Ovary (tissue), 9 donors: ENCODE measurements around the gene HOXC11. TPM values are rescaled to one million over a fixed set of nuclear protein-coding genes. Genes with fewer than 3 reads are reported as not detected.

Source experiments
- DNase-seq, 5 donors: peaks; one replicate each; pipeline ENCODE4 v3.0.0-alpha.2; 2019 to 2020
- H3K27ac ChIP-seq, 2 donors: fragments of 200-600 bp; one replicate each; pipeline versions ENCODE4 v1.5.1 to v1.8.0; 2019 to 2022
- H3K27me3 ChIP-seq: fragments of 200-600 bp; one replicate; pipeline ENCODE4 v1.8.0; 2022
- H3K36me3 ChIP-seq: fragments of 200-600 bp; sonication (generic); one replicate; pipeline ENCODE4 v1.5.1; 2019
- H3K4me1 ChIP-seq: one replicate; pipeline ENCODE4 v1.8.1; 2013; ENCODE audit warnings: mild to moderate bottlenecking, moderate library complexity; ENCODE audit not compliant: insufficient read depth
- H3K4me3 ChIP-seq: fragments of 200-600 bp; sonication (generic); one replicate; pipeline ENCODE4 v1.5.1; 2017
- H3K9me3 ChIP-seq, 2 donors: fragments of 200-600 bp in 1 of 2; sonication (generic) in 1 of 2; one replicate each; pipeline versions ENCODE4 v1.5.1 to v1.8.1; 2013 to 2019; ENCODE audit warnings: mild to moderate bottlenecking in 1 of 2, moderate library complexity in 1 of 2
- EP300 ChIP-seq: sonication (generic); formaldehyde crosslinking; IDR thresholded peaks from one replicate; pipeline ENCODE4 v1.6.1; 2017; ENCODE audit warnings: antibody characterized with exemption
- POLR2A ChIP-seq: fragments of 450-650 bp; IDR thresholded peaks from one replicate; pipeline ENCODE4 v1.6.1; 2017; ENCODE audit warnings: antibody characterized with exemption, mild to moderate bottlenecking, moderate library complexity
- WGBS, 3 donors: extraction: QIAGEN DNeasy Blood & Tissue Kit in 1 of 3; methylation state at CpG; one replicate each; pipeline versions ENCODE4 v1.1.5 to v1.1.7; 2013 to 2017; 5-methylcytosine and 5-hydroxymethylcytosine counted together
- intact Hi-C, 4 donors: fragments of 100-400 bp; cut with DNase I; formaldehyde crosslinking; loops; one replicate each; pipeline versions ENCODE4 v1.11.0 to v1.15.1; 2022 to 2023
- polyA plus RNA-seq, 2 donors: library from polyadenylated mRNA; stranded (reverse); fragments of 200-250 nt in 1 of 2; fragments of 350-450 nt in 1 of 2; fragmentation: Illumina TruSeq in 1 of 2; extraction: RNeasy Lipid Tissue Mini Kit (QIAGEN cat#74804) in 1 of 2; gene quantifications; one replicate each; pipeline ENCODE4 v1.2.3, GENCODE V29; 2013 to 2014
- total RNA-seq, 7 donors: library from RNA; depleted of rRNA in 2 of 7; stranded (reverse); fragments of >200 nt in 2 of 7; fragmentation: NEBNext Ultra II Directional in 3 of 7; extraction: Animal tissue kit (Norgen Biotek cat#: 25700) in 3 of 7; gene quantifications; one replicate each; pipeline versions ENCODE4 v1.1.0 to v1.2.4, GENCODE V29; 2016 to 2023
- TF ChIP-seq, protein P1 (sequence below), 3 donors: fragments of 450-650 bp in 2 of 3; fragments of 200-600 bp in 1 of 3; IDR thresholded peaks; one replicate each; pipeline versions ENCODE4 v1.5.1 to v1.8.0; 2016 to 2022; ENCODE audit warnings: antibody characterized with exemption in 3 of 3, mild to moderate bottlenecking in 1 of 3
- donor health status: DM: no; HTN: no; CAD: no; lungs with moderate emphysema.
- donor health status: DM: no; HTN: no; CAD: no.
- donor health status: Bipolar disorder and iron deficiency.
- donor health status: DM: yes; HTN: yes; CAD: no.
- donor health status: DM: no; HTN: no; CAD: no.
- donor health status: DM: yes; HTN: yes; CAD: no.

HOXC11 gene
- total and polyA plus RNA-seq, 9 donors = 0.12 to 1.1 TPM; not detected in 7

DNA sequence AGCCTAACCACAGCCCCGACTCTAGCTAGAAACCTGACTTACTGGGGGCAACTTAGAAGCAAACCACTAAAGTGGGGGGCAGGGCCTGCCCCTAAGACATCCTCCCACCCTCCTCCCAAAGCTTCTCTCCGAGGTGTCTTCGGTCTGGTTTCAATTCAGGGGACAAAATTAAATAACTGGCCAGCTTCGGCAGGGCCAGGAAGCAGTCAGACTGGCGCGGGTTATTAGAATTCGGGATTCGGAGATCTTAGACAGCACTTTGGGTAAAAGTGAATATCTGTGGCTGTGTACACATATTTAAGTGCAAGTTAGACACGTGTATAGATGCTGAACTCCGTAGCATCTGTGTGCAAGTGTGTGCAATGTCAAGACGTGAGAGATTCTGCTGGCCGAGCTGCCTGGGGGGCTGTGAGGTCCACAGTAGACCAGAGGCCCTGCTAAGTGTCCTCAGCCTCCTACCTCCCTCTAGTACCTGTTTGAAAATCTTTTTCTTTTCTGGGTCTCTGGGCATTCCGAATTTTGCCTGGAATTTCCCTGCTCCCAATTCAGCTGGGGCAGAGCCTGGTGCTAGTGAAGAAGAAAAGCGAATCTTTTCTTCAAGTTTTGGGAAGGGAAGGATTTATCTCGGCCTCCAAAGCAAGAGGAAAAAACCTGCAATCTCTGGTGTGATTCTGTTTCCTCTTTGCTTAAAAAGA lies 8.0 kb downstream of the HOXC11 start:
- peaks cover 2% of the 10 kb centered on the region for H3K27me3 ChIP-seq
- peaks cover 4% of the 10 kb centered on the region for H3K4me1 ChIP-seq
- intact Hi-C loops = loop anchor here in 2 of 4 donors (10.0 kb wide), 2 partner anchors 384 to 394 kb away; partner anchors contain the start of gene GPR84 (in 1 of the 2)
- no peak overlapping the region for H3K27ac ChIP-seq
- no peak for DNase-seq
- no peaks in the 10 kb centered on the region for H3K36me3 ChIP-seq
- H3K9me3 ChIP-seq = no peaks in the 10 kb centered on the region
- WGBS, 3 donors = 55 to 83% (median 56%) methylated on average over 15 of the region's 15 CpGs
- TF ChIP-seq POLR2A (no peak), EP300 (no peak)
- TF ChIP-seq, protein P1, sequence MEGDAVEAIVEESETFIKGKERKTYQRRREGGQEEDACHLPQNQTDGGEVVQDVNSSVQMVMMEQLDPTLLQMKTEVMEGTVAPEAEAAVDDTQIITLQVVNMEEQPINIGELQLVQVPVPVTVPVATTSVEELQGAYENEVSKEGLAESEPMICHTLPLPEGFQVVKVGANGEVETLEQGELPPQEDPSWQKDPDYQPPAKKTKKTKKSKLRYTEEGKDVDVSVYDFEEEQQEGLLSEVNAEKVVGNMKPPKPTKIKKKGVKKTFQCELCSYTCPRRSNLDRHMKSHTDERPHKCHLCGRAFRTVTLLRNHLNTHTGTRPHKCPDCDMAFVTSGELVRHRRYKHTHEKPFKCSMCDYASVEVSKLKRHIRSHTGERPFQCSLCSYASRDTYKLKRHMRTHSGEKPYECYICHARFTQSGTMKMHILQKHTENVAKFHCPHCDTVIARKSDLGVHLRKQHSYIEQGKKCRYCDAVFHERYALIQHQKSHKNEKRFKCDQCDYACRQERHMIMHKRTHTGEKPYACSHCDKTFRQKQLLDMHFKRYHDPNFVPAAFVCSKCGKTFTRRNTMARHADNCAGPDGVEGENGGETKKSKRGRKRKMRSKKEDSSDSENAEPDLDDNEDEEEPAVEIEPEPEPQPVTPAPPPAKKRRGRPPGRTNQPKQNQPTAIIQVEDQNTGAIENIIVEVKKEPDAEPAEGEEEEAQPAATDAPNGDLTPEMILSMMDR (IDR thresholded peaks at IDR 0.05) = no peak
- no peak overlapping the region for H3K4me3 ChIP-seq

DNA sequence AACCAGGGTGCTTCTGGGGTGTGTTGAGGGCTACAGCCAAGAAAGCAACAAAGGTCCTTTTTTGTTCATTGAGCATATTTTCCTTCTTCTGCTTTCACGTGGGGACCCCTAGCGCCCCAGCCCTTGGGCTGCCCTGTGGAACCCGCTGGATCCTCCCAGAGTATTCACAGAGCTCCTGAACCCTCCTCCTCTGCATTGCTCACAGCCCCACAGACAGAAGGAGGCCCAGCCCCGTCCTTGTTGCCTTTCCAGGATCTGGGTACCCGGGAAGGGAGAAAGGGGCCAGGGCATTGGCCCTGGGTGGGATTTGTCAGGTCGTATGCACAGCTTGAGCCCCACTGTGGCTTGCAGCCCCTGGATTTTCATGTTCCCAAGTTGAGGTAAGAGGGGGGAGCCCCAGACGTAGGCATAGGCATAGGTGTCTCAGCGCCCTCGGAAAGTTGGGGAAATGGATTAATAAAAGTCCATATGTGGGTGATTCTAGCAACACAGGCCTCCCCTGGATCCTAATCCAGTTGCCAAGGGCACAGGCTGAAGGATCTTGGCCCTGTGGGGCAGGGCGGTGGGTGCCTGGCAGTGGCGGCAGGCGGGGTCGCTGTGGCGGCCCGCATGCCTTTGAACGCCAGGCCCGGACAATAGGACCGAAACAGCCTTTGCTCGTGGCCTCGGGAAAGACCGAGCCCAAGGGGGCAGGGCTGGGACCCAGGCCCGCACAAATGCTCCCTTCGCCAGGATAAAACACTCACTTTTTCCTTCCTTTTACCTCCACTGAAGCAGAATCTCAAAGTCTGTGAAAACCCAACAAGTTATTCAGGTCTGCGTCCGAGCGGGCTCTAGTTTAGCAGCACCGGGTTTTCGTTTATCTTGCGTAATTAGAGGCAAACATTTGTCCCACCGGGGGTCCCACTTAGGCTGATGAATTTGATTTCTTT lies 9.0 kb downstream of the HOXC11 start:
- peaks cover 2% of the 10 kb centered on the region for H3K27me3 ChIP-seq
- intact Hi-C loops = loop anchor here in 2 of 4 donors (10.0 kb wide), 2 partner anchors 383 to 393 kb away; partner anchors contain the start of gene GPR84 (in 1 of the 2)
- H3K36me3 ChIP-seq = no peaks in the 10 kb centered on the region
- no peaks in the 10 kb centered on the region for H3K9me3 ChIP-seq
- WGBS, 3 donors = 28 to 74% (median 42%) methylated on average over 30 of the region's 30 CpGs
- no peak overlapping the region for H3K27ac ChIP-seq
- TF ChIP-seq EP300 (no peak), POLR2A (no peak)
- TF ChIP-seq, protein P1 (IDR thresholded peaks at IDR 0.05) = no peak
- DNase-seq = no peak
- H3K4me3 ChIP-seq = no peak overlapping the region
- H3K4me1 ChIP-seq = peaks cover 4% of the 10 kb centered on the region

DNA sequence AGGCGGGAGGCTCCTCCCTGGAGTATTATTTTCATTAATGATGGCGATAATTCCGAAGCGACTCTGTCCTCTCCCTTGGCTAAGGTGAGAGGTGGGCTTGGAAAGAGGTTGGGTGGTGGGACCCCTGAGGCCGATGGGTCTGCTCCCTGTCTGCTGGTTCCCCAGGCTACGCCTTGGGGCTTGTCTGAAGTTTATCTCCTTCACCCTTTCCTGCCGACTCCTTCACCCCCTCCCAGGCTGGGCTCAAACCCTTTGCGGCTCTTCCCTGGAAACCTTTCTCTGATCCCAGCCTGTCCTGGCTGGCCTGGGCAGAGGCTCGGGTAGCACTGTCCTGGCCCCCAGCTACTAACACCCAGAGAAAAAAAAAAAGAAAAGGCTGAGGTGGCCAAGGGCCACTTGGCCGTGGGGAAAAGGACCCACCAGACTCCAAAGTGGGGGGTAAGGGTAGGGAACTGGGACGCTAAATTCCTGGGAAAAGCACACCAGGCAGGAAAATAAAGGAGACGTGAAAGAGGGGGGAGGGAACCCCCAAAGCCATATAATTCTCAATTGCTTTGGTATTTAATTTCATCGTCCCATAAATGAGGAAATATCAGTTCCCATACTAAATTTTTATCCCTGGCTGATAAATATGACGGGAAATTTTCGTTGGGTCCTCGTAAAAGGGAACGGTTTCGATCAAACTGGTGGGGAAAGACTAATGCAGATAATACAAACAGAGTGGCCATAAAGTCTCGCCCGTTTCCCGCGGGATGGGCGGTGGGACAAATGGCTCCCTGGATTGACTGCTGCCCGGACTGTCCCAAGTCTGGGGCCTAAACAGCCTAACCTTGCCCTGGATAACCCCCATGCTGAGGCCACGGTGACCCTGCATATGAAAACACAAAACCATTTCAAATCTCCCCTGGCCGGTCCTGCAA lies 10.0 kb downstream of the HOXC11 start:
- TF ChIP-seq POLR2A (no peak), EP300 (no peak)
- TF ChIP-seq, protein P1 (IDR thresholded peaks at IDR 0.05) = no peak
- Histone ChIP-seq H3K4me3 (no peak overlapping the region), H3K9me3 (no peaks in the 10 kb centered on the region), H3K4me1 (peaks cover 4% of the 10 kb centered on the region), H3K36me3 (no peaks in the 10 kb centered on the region), H3K27me3 (peaks cover 2% of the 10 kb centered on the region), H3K27ac (no peak overlapping the region)
- DNase-seq = no peak
- intact Hi-C loops = loop anchor here in 2 of 4 donors (10.0 kb wide), 2 partner anchors 382 to 392 kb away; partner anchors contain the start of gene GPR84 (in 1 of the 2)
- WGBS, 3 donors = 15 to 59% (median 17%) methylated on average over 26 of the region's 26 CpGs

DNA sequence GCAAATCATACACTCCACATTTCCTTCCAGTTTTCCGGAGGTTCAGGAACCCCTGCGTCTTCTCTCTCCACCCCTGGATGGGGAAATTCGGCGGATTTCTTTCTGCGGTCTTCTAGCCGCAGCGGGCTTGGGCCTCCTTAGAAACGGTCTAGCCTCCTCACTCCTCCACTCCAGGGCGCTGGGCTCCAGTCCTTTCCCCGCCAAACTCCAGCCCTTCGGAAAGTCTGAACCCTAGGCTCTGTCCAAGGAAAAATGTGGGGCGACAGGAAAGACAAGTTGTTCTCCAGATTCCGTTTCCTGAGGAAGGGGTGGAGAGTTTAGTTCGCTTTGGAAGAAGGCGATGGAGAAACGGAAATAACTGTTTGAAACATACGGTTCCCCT lies 10.6 kb downstream of the HOXC11 start:
- intact Hi-C loops = loop anchor here in 2 of 4 donors (10.0 kb wide), 2 partner anchors 381 to 391 kb away; partner anchors contain the start of gene GPR84 (in 1 of the 2)
- H3K36me3 ChIP-seq = no peaks in the 10 kb centered on the region
- H3K27ac ChIP-seq = no peak overlapping the region
- peaks cover 4% of the 10 kb centered on the region for H3K4me1 ChIP-seq
- no peak for DNase-seq
- no peak overlapping the region for H3K4me3 ChIP-seq
- peaks cover 2% of the 10 kb centered on the region for H3K27me3 ChIP-seq
- H3K9me3 ChIP-seq = no peaks in the 10 kb centered on the region
- WGBS, 3 donors = 15 to 66% (median 19%) methylated on average over 17 of the region's 17 CpGs
- TF ChIP-seq, protein P1 (IDR thresholded peaks at IDR 0.05) = no peak
- TF ChIP-seq POLR2A (no peak), EP300 (no peak)
